Muscle of leg (tissue), 16 donors: ENCODE measurements around the gene DUXB. TPM values are rescaled to one million over a fixed set of nuclear protein-coding genes. Genes with fewer than 3 reads are reported as not detected.
A peak's percentile ranks its signal among the peaks of the same experiment; 100 is the strongest.

Experiments used
- DNase-seq: peaks from one replicate; pipeline ENCODE4 v3.0.0; 2013
- H3K27ac ChIP-seq: one replicate; pipeline ENCODE4 v1.5.1; 2013; ENCODE audit warnings: mild to moderate bottlenecking, low read length, control low read depth
- H3K27me3 ChIP-seq: one replicate; pipeline ENCODE4 v1.6.1; 2013; ENCODE audit warnings: low read length; ENCODE audit not compliant: control insufficient read depth, insufficient read depth
- H3K36me3 ChIP-seq: one replicate; pipeline ENCODE4 v1.6.1; 2013; ENCODE audit warnings: low read length; ENCODE audit not compliant: control insufficient read depth, insufficient read depth
- H3K4me1 ChIP-seq: one replicate; pipeline ENCODE4 v1.6.1; 2013; ENCODE audit warnings: low read length; ENCODE audit not compliant: control insufficient read depth, insufficient read depth
- H3K4me3 ChIP-seq: one replicate; pipeline ENCODE4 v1.5.1; 2013; ENCODE audit warnings: low read length, control low read depth
- H3K9me3 ChIP-seq: replicated peaks from 2 replicates; pipeline ENCODE4 v1.6.1; 2013; ENCODE audit warnings: low read depth, low read length; ENCODE audit not compliant: control insufficient read depth
- whole genome bisulfite sequencing: methylation state at CpG from one replicate; pipeline ENCODE4 v1.1.5; 2013; ENCODE audit warnings: missing lambda C conversion rate; ENCODE audit not compliant: insufficient coverage; 5-methylcytosine and 5-hydroxymethylcytosine counted together
- long read RNA-seq, 11 donors: transcript quantifications; one replicate each; lab custom pipeline, GENCODE V29; 2026
- polyA plus RNA-seq, 8 donors: library from polyadenylated mRNA; unstranded; fragments of 120-200 nt; gene quantifications; one replicate each; pipeline versions ENCODE4 v1.2.1 to v1.2.3, GENCODE V29; 2013; ENCODE audit warnings: inconsistent platforms in 1 of 8, low replicate concordance in 1 of 8; ENCODE audit not compliant: insufficient read length in 8 of 8, insufficient read depth in 1 of 8
- total RNA-seq: library from RNA; stranded (reverse); fragments of 120-200 nt; gene quantifications from one replicate; pipeline ENCODE4 v1.2.4, GENCODE V29; 2013

The DUXB gene, protein sequence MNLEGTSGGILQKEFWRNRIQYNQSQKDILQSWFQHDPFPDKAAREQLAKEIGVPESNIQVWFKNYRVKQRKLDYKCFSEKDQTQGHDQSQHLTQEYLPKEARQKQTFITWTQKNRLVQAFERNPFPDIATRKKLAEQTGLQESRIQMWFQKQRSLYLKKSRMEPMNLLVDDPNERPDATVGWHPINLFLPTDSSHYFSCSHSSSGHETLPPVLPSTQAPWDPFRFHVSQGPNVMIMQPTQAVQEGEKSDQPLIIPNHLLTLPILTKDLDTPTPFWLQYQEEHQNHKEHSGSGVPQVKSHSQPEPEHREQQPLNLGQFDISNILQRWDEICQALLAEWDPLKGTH
- total RNA-seq: not detected
- polyA plus RNA-seq: not detected
- long read RNA-seq, donor 1: 0 reads
- long read RNA-seq, donor 2: 0 reads
- long read RNA-seq, donor 3: 0 reads
- long read RNA-seq, donor 4: 0 reads
- long read RNA-seq, donor 5: 0 reads
- long read RNA-seq, donor 6: 0 reads
- long read RNA-seq, donor 7: 0 reads
- long read RNA-seq, donor 8: 0 reads
- long read RNA-seq, donor 9: 0 reads
- long read RNA-seq, donor 10: 0 reads
- long read RNA-seq, donor 11: 0 reads

DNA sequence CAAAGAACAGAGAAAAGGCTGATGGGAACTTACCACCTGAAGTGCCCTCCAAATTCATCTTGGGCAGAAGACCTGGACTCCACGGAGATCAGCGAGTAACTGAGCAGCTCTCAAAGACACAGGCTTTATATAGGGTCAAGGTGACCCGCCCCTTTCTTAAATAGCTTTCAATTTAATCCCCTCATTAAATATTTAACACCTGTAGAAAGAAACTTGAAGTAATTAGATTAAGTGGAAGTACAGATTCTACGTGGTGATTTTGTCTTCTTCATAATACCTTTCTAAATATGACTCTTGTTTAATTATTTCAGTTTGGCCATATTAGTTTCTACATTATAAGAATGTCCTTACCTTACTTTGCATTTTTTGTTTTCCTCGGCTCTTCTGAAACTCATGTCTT lies at the start of gene DUXB:
Gene DUXB (minus strand): TSS at position 101 of the 400 bp plus-strand sequence. CDS start 43 bp downstream, at position 58.
- Histone ChIP-seq H3K27me3 (no peaks in the 10 kb centered on the region), H3K4me1 (no peaks in the 10 kb centered on the region), H3K4me3 (no peak within 1 kb of the TSS), H3K36me3 (no peaks in the 10 kb centered on the region), H3K27ac (no peak within 1 kb of the TSS), H3K9me3 (no peaks in the 10 kb centered on the region)
- no peak for DNase-seq
- WGBS: 80% methylated on average over 1 of the region's 5 CpGs

DNA sequence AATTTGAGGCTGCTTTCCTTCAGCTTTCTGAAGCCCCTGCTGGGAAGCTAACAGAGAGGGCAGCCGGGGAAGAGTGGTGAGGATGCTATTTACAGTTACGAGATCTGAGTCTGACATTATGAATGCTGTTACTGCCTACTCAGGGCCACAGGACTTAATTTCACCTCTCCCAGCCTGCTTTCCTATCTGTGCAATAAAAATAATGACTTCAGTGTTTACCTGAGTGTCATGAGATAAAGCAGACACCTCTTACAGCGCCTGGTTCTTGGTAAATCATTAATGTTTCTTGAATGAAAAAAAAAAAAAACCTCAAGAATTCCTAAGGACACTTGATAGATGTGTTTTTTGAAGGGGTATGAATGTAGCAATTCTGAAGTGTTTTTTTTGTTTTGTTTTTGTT lies 49.3 kb upstream of the DUXB start:
- no peak overlapping the region for H3K4me3 ChIP-seq
- no CpG with 5 or more reads among the region's 3 CpGs for WGBS
- H3K27me3 ChIP-seq: no peaks in the 10 kb centered on the region
- no peak overlapping the region for H3K27ac ChIP-seq
- DNase-seq: no peak
- no peaks in the 10 kb centered on the region for H3K4me1 ChIP-seq
- H3K36me3 ChIP-seq: no peaks in the 10 kb centered on the region
- H3K9me3 ChIP-seq: no peaks in the 10 kb centered on the region

DNA sequence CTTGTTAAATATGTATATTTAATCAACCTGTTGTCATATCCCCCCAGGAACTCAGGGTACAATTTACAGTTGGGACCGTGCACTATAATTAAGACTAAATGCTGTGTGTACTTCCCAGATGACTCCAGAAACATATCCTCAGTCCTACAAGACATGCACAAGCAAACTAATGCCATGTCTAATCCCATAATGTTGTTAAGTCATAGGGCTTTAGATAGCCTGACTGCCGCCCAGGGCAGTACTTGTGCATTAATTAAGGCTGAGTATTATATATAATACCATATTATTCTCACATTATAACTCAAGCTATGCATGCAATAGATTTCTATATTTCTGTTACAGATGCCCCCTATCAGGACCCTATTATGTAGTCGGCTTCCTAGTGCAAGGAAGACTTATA lies 45.1 kb upstream of the DUXB start:
- Histone ChIP-seq H3K27ac (no peak overlapping the region), H3K9me3 (peaks cover 14% of the 10 kb centered on the region), H3K4me3 (no peak overlapping the region), H3K27me3 (no peaks in the 10 kb centered on the region), H3K4me1 (no peaks in the 10 kb centered on the region), H3K36me3 (no peaks in the 10 kb centered on the region)
- no CpG with 5 or more reads among the region's 3 CpGs for WGBS
- no peak for DNase-seq

DNA sequence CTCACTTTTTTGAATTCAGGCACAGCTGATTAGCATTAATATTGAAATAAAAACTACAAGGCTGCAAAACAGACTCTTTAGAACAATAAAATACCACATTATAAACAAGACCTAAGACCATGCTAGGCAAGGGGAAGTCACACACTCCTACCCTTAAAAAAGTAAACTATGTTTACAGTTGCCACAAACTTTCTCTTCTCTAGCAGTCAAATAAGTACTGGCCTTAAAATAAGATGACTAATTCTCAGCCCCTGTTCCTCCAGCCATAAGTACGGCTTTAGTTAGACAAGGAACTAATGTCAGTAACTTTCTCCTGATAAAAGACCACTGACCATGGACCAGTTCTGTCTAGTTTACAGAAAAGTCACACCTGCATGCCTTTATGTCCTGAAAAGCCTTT lies 44.6 kb upstream of the DUXB start:
- 86% methylated on average over 1 of the region's 1 CpG for WGBS
- H3K9me3 ChIP-seq: peaks cover 14% of the 10 kb centered on the region

DNA sequence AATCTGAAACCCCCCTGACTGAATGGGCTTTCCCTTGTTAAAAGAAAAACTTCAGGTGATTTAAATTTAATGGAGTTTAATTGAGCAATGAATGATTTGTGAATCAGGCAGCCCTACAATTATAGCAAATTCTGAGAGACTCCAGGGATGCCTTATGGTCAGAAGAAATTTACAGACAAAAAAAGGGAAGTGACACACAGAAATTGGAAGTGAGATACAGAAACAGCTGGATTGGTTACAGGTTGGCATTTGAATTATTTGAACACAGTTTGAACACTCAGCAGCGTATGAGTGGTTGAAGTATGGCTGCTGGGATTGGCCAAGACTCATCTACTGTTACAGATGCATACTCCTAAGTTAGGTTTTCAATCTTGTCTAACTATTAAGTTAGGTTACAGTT lies 44.0 kb upstream of the DUXB start:
- DNase-seq: no peak
- no peaks in the 10 kb centered on the region for H3K36me3 ChIP-seq
- no peaks in the 10 kb centered on the region for H3K27me3 ChIP-seq
- H3K27ac ChIP-seq: no peak overlapping the region
- peaks cover 18% of the 10 kb centered on the region for H3K9me3 ChIP-seq
- H3K4me1 ChIP-seq: no peaks in the 10 kb centered on the region
- no peak overlapping the region for H3K4me3 ChIP-seq
- no CpG with 5 or more reads among the region's 1 CpG for WGBS

More for the DNA sequence above, 44.6 kb upstream of the DUXB start:
- no peak for DNase-seq
- no peaks in the 10 kb centered on the region for H3K27me3 ChIP-seq
- H3K4me1 ChIP-seq: no peaks in the 10 kb centered on the region
- no peaks in the 10 kb centered on the region for H3K36me3 ChIP-seq
- no peak overlapping the region for H3K4me3 ChIP-seq
- no peak overlapping the region for H3K27ac ChIP-seq

DNA sequence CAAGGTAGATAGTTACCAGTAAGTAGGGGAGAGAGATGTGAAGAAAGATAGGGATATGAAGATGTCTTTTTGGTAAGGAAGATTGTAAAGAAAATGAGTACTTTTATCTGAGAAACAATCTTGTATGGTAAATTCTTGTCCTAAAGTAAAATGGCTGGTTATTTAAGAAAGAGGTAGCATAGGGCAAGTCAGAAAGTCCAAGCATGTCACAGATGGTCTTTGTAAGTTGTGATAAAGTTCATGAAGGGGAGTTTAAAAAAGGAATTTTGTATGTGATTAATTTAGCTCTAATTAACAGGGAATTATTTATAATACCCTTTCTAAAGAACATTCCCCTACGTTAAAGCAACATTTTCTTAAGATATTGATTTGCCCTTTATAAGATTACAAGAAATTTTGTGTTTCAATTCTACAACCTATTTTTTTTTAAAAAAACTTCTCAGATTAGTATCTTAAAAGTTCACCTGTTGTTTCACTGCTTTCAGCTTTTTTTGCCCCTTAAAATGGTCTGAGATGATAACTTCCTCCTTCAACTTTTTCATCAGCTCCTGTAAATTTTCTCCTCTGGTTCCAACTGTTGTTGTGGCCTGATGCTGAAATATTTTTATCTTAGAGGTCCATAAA lies 41.3 kb upstream of the DUXB start:
- no peak overlapping the region for H3K4me3 ChIP-seq
- H3K27me3 ChIP-seq: no peaks in the 10 kb centered on the region
- no peak overlapping the region for H3K27ac ChIP-seq
- no peak for DNase-seq
- WGBS: no CpG with 5 or more reads among the region's 1 CpG
- H3K4me1 ChIP-seq: no peaks in the 10 kb centered on the region
- H3K36me3 ChIP-seq: no peaks in the 10 kb centered on the region
- peaks cover 18% of the 10 kb centered on the region for H3K9me3 ChIP-seq

DNA sequence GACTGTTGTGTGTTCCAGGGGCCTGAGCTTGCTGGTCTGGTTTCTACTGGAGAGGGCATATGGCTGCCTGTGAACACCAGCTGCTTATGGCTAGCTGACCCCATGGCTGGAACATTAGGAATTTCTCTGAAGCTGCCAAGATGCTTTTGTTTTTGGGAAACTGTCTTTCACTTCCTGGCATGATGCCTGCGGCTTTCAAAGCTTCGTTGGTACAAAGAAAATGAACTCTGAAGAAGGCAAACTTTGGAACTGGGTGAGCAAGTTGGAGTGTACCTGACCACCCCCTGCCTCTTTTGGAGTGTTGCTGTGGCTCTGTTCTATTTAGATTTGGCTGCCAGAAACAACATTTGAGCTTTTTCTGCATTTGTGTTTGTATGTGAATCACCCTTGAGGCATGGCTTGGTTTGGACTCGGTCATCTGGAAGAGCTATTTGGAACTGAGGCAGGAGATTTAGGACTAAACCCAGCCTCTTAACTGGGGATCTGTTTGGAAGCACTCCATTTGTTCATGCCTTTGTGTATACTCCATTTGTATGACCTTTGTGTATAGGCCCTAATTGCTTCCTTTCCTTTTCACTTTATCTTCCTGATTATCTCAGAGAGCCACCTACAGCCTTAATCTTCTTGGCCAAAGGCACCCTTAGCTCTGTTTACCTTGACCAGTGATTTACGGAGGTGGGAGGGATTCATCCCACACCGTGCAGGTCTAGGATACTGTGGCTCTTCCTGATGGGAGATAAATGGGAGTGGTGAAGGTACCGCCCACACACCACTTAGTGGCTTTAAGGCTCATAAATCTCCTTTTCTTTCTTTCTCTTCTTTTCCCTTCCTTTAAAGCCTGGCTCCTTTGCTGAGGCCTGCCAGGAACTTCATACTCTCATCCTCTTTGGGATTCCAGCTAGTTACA lies 32.3 kb upstream of the DUXB start:
- Histone ChIP-seq H3K27me3 (no peaks in the 10 kb centered on the region), H3K27ac (peak overlapping the region; percentile 62), H3K4me1 (peaks cover 17% of the 10 kb centered on the region), H3K9me3 (no peaks in the 10 kb centered on the region), H3K36me3 (no peaks in the 10 kb centered on the region), H3K4me3 (no peak overlapping the region)
- peak; percentile 70 for DNase-seq
- WGBS: 17% methylated on average over 2 of the region's 6 CpGs

DNA sequence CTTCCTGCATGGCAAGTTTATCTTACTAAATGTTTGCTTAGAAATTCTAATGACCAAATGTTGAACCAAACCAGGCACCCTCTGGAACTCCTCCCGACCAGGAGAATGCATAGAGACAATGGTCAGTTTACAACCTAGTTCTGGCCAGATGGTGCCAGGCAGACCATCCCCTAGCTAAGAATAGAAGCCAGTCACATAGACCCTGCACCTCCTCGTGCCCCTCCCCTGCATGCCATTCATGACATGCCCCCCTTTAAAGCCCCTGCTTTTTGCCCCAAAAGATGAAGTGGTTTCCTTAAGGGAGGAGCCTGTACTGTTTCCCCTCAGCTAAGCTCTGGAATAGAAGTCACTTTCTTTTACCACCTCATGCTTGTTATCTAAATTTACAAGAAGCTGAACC lies 31.6 kb upstream of the DUXB start:
- DNase-seq: peak; percentile 0
- 20% methylated on average over 2 of the region's 2 CpGs for WGBS
- H3K36me3 ChIP-seq: no peaks in the 10 kb centered on the region
- H3K27me3 ChIP-seq: no peaks in the 10 kb centered on the region
- peaks cover 17% of the 10 kb centered on the region for H3K4me1 ChIP-seq
- H3K4me3 ChIP-seq: no peak overlapping the region
- no peaks in the 10 kb centered on the region for H3K9me3 ChIP-seq
- H3K27ac ChIP-seq: peak overlapping the region; percentile 62

DNA sequence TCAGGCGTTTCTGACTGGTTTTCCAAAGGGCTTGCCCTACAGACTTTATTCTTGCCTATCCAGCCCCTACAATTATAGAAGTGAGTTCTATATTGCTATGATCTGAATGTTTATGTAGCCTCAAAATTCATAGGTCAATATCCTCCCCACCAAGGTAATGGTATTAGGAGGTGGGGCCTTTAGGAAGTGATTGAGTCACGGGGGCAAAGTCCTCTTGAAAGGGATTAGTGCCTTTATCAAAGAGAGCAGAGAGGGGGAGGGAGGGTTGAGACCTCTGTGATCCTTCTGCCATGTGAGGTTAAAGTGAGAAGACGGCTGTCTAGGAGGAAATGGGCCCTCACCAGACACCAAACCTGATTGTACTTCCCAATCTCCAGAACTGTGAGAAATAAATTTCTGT lies 26.0 kb upstream of the DUXB start:
- no peak for DNase-seq
- no peaks in the 10 kb centered on the region for H3K4me1 ChIP-seq
- H3K27ac ChIP-seq: no peak overlapping the region
- no peak overlapping the region for H3K4me3 ChIP-seq
- H3K27me3 ChIP-seq: no peaks in the 10 kb centered on the region
- WGBS: no CpG with 5 or more reads among the region's 3 CpGs
- H3K36me3 ChIP-seq: no peaks in the 10 kb centered on the region
- no peaks in the 10 kb centered on the region for H3K9me3 ChIP-seq
